ENCODE results near the gene PSME3IP1.

- TF ChIP-seq, protein P1, sequence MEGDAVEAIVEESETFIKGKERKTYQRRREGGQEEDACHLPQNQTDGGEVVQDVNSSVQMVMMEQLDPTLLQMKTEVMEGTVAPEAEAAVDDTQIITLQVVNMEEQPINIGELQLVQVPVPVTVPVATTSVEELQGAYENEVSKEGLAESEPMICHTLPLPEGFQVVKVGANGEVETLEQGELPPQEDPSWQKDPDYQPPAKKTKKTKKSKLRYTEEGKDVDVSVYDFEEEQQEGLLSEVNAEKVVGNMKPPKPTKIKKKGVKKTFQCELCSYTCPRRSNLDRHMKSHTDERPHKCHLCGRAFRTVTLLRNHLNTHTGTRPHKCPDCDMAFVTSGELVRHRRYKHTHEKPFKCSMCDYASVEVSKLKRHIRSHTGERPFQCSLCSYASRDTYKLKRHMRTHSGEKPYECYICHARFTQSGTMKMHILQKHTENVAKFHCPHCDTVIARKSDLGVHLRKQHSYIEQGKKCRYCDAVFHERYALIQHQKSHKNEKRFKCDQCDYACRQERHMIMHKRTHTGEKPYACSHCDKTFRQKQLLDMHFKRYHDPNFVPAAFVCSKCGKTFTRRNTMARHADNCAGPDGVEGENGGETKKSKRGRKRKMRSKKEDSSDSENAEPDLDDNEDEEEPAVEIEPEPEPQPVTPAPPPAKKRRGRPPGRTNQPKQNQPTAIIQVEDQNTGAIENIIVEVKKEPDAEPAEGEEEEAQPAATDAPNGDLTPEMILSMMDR (conservative IDR thresholded peaks at IDR 0.05; ENCODE audit: low read length): no peak
- no peak for TF ChIP-seq EZH2phosphoT487 (IDR thresholded peaks at IDR 0.05; ENCODE audit: borderline replicate concordance)
Observed at GRCh38 chr16:57229079-57229478, 43.2 kb upstream of the PSME3IP1 start.
